Stimulated activated CD4-positive, alpha-beta T cell treated with anti-CD3 and anti-CD28 coated beads, TNF-alpha, amount 100 ng/mL, for 1 hour (primary cell): ENCODE results near the gene WBP11.
"Not testable (repeated sequence)": the region's sequence is repeated elsewhere in the genome, so short reads cannot be mapped to it uniquely, and the experiment has no call there.

Experiments
- DNase-seq, 3 donors: peaks; one replicate each; pipeline ENCODE4 v3.0.0-alpha.2; 2020; ENCODE audit warnings: low read depth in 3 of 3, low spot score in 1 of 3

Gene WBP11

DNA sequence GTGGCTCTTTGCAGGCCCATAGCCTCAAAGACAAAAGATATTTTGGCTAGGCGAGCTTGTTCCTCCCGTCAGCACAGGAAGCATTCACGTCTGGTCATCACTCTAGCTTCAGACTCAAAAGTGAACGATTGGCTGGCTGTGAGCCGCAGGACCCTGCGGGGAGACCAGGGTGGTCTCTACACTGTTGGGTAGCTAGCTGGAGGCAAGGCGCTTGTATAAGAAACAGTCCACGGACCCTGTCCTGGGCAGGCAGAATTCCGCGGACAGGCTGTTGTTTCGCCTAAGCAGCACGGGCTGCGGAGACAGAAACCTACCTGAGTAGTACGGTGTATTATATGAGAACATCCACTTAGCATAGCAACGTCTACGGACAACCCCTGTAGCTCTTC lies 29.6 kb downstream of the WBP11 start:
- DNase-seq: peak in 2 of 3 donors; percentile 13 to 17

DNA sequence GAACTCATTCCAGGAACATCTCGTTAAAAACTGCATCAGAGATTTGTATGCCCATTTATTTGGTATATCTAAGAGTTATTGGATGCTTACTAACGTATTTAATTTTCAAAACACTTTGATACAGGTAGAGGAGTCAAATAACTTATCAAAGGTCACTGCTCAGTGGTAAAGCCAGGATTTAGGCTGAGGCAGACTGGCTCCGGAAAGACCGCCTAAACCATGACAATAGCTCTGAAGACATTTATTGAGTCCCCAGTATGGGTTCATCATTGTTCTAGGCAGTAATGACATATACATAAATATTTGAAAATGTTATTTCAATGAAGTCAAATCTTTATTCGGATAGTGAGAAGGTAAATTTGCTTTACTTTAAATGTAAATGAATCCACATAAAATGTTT lies 30.3 kb downstream of the WBP11 start:
- DNase-seq: no peak

DNA sequence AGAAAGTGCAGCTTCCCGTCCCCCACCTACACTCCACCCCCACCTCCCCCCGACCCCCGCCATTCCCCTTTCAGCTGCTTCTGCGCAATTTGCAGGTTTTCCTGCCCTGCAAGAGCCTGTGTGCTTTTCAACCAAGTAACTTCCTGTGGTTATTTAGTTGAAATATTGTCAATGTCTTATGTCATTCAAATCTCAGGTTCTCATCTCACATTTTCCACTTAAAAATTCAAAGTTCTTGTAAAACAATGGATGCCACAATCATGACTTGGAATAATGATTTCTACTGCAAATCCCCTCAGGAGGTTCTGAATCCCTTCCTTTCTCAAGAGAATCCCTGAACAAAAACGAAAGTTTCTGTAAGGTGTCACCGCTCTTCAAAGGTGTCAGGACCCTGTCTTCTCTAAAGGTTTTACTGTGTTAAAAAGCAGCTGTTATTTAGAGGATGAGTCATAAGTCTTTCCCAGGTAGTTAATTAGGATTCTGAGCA lies 31.6 kb downstream of the WBP11 start:
- no peak for DNase-seq

DNA sequence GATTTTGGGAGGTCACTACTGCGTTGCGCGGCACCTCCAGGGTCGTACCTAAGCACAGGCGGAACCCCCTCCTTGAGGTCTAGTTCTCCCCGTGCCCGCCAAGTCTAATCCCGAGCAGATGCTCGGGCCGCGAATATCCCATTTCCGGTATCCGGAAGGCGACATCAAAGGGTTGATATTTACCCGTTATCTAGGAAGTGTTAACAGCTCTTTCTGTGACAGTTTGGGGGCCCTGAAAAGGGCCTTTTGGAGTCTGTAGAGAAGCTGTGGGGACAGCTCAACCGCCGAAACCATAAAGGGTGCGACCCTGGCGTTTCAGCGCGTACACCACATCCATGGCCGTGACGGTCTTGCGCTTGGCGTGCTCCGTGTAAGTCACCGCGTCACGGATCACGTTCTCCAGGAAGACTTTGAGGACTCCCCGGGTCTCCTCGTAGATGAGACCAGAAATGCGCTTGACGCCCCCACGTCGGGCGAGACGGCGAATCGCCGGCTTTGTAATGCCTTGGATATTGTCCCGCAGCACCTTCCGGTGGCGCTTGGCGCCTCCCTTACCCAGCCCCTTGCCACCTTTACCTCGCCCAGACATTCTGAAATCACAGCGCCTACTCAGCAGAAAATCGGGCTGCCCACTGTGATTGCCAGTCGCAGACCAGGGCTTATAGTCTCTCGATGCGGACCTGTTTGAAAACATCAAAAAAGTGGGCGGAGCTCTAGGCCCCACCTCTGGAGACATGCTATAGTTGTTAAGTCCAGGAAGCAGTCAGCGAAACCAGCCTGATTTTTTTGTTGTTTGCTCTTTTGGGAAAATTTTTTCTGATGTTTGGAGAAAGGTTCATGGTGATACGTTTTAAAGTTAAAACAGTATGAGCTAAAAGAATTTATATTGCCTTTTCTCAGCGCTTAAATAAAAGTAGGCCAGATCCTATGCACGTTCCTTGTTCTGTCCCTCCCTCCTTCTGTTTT lies 32.5 kb downstream of the WBP11 start:
- peak; percentile 84 to 92 (median 88) for DNase-seq

DNA sequence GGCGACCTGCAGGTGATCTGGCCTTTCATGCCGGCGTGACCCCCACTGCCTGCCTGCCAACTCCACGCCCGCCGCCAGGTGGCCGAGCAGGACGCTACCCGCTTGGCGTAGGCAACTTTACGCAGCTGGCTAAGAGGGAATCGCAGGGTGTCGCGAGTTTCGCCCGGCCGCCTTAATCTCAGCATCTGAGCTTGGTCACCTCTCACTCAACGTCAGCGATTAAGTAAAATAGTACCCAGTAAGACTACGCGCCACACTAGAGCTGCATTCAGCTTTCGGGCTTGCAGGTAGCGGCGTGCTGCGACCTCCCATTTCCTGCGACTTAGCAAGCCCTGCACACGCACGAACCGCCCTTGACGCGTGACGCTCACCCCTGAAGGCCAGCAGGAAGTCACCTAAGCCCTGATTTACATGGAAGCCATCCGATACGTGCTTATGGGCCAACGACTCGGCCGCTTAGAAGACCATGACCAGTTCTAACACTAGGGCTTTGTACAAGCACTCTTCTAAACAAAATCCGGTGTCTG lies 33.2 kb downstream of the WBP11 start:
- peak; percentile 69 to 83 (median 74) for DNase-seq

DNA sequence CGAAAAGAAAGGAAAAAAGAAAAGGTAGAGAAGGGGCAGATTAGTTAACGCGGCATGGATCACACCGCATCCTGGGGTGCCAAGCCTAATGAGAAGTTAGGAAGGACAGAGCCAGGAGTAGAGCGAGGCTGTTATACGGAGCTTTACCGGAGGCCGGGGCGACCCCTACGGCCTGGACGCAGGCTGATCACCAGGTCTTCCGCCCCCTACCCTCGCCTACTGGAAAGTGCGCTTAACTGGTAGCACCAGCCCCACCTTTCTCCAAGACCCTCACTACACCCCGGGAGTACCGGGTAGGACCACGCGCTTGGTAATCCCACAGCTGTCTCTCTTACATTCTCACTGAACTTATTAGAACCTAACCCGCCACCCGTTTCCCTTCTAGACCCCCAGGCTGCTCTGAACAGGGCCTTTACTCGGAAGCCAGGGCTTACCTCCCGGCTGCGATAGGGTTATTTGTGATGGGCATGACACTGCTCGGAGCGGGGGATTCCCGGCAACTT lies 33.8 kb downstream of the WBP11 start:
- no peak for DNase-seq

DNA sequence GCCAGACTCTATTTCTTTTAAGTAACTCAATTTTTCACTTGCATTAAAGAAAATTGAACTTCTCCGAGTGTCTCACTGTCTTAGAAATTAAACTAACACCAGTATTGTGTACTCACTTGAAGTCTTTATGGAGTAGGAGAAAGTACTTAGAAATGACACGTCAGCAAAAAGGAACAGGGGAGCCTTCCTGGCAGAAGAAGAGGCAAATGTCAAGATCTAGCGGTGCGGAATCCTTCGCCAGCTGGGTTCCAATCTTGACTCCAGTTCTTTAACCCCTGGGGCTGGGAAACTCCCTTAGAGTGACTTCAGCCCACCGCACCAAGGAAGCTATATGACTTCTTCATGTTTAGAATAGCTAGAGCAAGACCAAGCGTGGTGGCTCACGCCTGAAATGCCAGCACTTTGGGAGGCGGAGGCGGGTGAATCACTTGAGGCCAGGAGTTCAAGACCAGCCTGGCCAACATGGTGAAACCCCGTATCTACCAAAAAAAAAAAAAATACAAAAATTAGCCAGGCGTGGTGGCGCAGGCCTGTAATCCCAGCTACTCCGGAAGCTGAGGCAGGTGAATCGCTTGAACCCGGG lies 34.4 kb downstream of the WBP11 start:
- no peak for DNase-seq

DNA sequence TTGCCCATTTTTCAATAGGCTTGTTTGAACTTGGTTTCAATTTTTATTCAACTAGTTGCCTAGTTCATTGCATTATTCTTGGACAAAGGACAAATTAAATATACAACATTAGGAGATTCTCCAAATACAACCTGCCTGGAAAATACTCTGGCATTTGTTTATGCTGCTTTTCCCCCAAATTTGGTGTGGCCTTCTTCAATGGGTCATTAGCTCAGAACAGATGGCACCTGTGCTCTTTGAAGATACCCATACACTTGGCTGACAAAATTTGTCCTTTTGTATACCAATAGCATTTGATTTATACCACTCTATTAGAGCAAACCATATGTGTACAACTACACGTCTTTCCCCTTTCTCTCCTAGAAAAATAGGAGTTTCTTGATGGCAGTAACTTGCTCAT lies 35.7 kb downstream of the WBP11 start:
- DNase-seq: no peak

DNA sequence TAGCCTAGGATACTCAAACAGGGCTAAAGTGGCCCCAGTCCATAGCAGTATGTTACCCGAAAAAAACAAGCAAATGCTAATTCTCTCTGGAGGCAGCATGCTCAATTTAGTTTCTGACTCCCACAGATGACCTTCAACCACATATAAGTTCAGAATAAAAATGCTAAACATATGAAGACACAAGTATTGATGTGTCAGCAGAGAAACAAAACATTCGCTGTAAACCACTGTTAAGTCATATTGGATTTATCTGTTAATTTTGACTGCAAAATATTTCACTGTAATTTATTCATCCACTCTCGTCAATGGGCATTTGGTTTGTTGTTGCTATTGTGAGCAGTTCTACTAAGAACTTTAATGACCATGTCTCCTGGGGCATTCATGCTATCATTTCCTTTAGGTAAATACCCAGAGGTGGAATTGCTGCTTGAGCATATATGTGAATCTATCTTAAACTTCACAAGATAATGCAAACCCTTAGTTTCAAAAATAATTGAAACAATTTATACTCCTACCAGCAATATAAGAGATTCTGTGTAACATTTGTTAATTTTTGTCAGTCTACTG lies 36.5 kb downstream of the WBP11 start:
- no peak for DNase-seq

DNA sequence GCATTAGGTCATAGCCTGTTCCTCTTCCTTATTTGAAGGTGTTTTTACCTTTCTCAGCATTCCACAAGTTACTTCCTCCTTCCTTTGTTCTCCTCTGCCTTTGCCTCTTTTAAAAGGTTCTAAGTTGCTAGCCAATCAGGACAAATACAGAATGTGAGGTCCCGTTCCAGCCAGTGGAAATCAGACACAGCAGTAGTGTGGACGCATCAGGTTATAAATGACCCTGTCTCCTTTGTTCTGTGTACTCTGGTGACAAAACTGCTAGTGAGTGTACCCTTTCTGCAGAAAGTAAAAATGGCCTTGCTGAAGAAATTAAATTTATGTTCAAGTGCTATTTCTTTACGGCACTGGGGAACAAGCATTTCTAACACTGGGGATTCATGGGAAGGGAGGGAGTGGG lies 37.3 kb downstream of the WBP11 start:
- not testable (repeated sequence) for DNase-seq

DNA sequence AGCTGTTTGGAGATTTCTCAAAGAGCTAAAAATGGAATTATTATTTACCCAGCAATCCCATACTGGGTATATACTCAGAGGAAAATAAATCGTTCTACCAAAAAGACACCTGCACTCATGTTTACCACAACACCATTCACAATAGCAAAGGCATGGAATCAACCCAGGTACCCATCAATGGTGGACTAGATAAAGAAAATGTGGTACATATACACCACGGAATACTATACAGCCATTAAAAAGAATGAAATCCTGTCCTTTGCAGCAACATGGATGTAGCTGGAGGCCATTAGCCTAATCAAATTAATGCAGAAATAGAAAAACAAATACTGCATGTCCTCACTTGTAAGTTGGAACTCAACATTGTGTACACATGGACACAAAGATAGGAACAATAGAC lies 37.9 kb downstream of the WBP11 start:
- no peak for DNase-seq

DNA sequence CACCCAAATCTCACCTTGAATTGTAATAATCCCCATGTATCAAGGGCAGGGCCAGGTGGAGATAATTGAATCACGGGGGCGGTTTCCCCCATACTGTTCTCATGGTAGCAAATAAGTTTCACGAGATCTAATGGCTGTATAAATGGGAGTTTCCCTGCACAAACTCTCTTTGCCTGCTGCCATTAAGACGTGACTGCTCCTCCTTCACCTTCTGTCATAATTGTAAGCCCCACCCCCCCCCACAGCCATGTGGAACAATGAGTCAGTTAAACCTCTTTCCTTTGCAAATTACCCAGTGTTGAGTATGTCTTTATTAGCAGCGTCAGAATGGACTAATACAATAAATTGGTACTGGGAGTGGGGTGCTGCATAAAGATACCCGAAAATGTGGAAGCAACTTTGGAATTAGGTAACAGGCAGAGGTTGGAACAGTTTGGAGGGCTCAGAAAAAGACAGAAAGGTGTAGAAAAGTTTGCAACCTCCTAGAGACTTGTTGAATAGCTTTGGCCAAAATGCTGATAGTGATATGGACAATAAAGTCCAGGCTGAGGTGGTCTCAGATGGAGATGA lies 43.5 kb downstream of the WBP11 start:
- not testable (repeated sequence) for DNase-seq

DNA sequence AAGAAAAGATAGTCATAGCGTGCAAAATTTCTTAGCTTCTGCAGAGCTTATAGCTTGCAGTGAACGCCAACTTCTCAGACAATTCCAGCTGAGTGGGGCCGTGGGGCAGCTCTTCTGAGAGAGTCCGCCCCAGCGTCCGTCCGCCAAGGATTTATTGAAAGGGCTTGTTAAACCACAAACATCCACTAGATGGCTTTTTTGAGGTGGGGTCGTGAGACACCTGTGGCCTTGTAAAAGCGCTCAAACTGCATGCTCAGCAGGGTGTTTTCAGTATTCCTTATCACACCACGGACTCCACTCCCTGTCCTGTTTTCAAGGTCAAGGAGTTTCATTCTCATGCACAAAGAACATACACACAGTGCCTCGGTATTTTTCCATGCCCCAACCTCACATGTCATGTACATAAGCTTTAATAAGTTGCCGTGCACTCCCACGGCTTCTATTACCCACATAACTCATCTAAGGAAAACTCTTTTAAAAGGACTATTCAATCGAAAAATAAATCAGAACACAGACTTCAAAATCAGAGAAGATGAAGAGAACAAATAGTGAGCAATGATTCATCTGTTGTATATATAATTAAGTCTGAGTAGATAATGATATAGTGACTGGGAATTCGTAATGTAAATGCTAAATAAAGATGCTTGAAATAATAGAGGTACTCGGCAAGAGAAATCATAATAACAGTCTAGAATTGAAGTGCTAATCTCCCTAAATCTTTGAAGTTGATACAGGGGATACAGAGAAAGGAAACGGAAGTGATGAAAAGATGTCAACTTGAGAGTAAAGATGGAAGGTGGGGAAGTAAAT lies 46.7 kb downstream of the WBP11 start:
- no peak for DNase-seq

DNA sequence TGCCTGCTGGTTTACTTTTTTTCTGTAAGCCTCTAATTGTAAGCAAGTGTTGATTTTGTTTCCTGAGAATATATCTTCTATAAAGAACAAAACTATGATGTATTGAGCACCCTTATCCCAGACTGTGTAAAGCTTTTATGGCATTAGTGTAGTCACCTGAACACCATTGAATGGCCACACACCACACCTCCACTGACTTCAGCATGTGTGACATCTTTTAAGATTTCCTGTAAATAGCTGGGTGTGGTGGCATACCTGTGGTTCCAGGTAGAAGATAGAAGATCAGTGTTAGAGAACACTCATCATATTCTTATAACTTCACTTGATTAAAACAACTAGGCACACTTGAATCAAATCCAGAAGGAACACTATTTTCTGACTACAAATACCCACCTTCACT lies 51.3 kb downstream of the WBP11 start:
- no peak for DNase-seq

DNA sequence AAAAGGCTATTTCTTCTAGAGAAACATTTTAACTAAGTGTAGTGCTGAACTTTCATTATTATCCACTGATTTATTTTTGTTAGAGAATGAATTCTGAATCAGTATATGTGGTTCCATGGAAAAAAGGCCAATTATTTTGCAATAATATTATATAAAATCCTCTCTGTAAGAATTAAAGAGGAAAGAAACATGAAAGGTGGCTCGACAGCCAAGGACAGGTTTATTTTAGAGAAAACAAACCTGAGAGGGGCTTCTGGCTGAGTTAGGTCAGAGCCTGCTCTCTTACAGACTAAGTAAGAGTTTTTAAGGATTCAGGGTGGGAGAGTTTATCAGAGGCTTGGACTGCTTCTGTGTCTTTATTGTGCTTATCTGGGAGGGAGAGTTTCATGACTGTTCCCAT lies 60.2 kb downstream of the WBP11 start:
- no peak for DNase-seq

DNA sequence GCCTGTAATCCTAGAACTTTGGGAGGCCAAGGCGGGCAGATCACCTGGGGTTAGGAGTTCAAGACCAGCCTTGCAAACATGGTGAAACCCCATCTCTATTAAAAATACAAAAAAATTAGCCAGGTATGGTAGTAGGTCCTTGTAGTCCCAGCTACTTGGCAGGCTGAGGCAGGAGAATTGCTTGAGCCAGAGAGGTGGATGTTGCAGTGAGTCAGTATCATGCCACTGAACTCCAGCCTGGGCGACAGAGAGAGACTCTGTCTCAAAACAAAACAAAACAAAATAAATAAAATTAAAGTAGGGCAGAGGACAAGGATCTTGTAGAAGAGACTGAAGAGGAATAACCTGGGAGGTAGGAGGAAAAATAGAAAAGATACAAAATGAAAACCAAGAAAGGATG lies 61.3 kb downstream of the WBP11 start:
- no peak for DNase-seq

DNA sequence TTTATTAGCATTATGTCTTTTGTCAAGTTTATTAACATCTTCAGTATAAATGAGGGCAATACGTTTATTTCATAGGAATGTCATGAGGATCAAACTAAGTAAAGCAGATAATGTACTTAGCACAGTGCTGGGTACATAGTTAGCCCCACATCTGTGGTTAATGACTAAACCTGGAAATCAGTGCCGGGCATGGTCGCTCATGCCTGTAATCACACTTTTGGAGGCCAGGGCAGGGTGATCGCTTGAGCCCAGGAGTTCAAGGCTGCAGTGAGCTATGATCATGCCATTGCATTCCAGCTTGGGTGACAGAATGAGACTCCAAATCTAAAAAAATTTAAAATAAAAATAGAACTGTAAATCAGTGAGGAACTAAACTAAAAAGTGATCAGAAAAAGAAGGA lies 62.1 kb downstream of the WBP11 start:
- no peak for DNase-seq

DNA sequence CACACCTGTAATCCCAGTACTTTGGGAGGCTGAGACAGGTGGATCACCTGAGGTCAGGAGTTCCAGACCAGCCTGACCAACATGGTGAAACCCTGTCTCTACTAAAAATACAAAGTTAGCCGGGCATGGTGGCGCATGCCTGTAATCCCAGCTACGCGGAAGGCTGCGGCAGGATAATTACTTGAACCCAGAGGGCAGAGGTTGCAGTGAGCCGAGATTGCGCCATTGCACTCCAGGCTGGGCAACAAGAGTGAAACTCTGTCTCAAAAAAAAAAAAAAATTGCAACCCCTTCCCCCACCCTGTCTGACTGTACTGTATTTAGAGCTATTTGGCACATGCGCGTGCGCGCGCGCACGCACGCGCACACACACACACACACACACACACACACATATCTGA lies 66.8 kb downstream of the WBP11 start:
- DNase-seq: not testable (repeated sequence)
